GM18907 (cell line): ENCODE results near the gene KLK11.

Source experiments
- ATAC-seq: cut with Tn5 transposase; IDR thresholded peaks from one replicate; pipeline ENCODE4 v1.9.1; 2021; ENCODE audit warnings: mild to moderate bottlenecking, moderate library complexity; ENCODE audit not compliant: unreplicated experiment

KLK11 gene

GRCh38 chr19:50974702-50975556 is 51.5 kb downstream of the KLK11 start:
- no peak for ATAC-seq

- ATAC-seq = no peak
These were observed 53.5 kb downstream of the KLK11 start for GRCh38 chr19:50972795-50973376.
